Natural killer cell (primary cell): Measurements from ENCODE around the gene EEFSEC. TPM values are rescaled to one million over a fixed set of nuclear protein-coding genes. Genes with fewer than 3 reads are reported as not detected.

Experiments
- ATAC-seq, 3 donors: fragments of 150-1000 bp in 2 of 3; fragments of 200-7000 bp in 1 of 3; cut with Tn5 transposase; 1 replicate in 1 of 3; 2 replicates in 2 of 3; pipeline ENCODE4 v1.10.0; 2021; ENCODE audit warnings: mild to moderate bottlenecking in 2 of 3, moderate library complexity in 2 of 3
- DNase-seq, 2 donors: peaks; one replicate each; pipeline versions ENCODE4 v3.0.0 to v3.0.0-alpha.2; 2013 to 2021; ENCODE audit warnings: mixed read lengths in 1 of 2
- H3K27ac ChIP-seq: one replicate; pipeline ENCODE4 v1.5.1; 2013; ENCODE audit warnings: mild to moderate bottlenecking, low read length
- H3K27me3 ChIP-seq: one replicate; pipeline ENCODE4 v1.6.1; 2013; ENCODE audit warnings: low read length; ENCODE audit not compliant: control insufficient read depth, insufficient read depth
- H3K36me3 ChIP-seq: one replicate; pipeline ENCODE4 v1.6.1; 2013; ENCODE audit warnings: low read length; ENCODE audit not compliant: control insufficient read depth, insufficient read depth
- H3K4me1 ChIP-seq: one replicate; pipeline ENCODE4 v1.6.1; 2013; ENCODE audit warnings: low read length; ENCODE audit not compliant: control insufficient read depth, insufficient read depth
- H3K4me3 ChIP-seq: one replicate; pipeline ENCODE4 v1.5.1; 2013; ENCODE audit warnings: low read length
- H3K9me3 ChIP-seq: one replicate; pipeline ENCODE4 v1.6.1; 2013; ENCODE audit warnings: low read length; ENCODE audit not compliant: control insufficient read depth, insufficient read depth
- H3K27ac Mint-ChIP-seq, 2 donors: one replicate each; pipeline ENCODE4 v1.8.0; 2022; ENCODE audit warnings: mild to moderate bottlenecking in 2 of 2, mixed read lengths in 2 of 2, moderate library complexity in 1 of 2
- H3K27me3 Mint-ChIP-seq, 2 donors: one replicate each; pipeline ENCODE4 v1.8.0; 2022; ENCODE audit warnings: low read depth in 2 of 2, mixed read lengths in 2 of 2
- H3K36me3 Mint-ChIP-seq: one replicate; pipeline ENCODE4 v1.8.0; 2022; ENCODE audit warnings: mixed read lengths
- H3K4me1 Mint-ChIP-seq, 2 donors: one replicate each; pipeline ENCODE4 v1.8.0; 2022; ENCODE audit warnings: mixed read lengths in 2 of 2
- H3K4me3 Mint-ChIP-seq: one replicate; pipeline ENCODE4 v1.8.0; 2022; ENCODE audit warnings: mild to moderate bottlenecking, moderate library complexity, mixed read lengths
- H3K9me3 Mint-ChIP-seq, 2 donors: one replicate each; pipeline ENCODE4 v1.8.0; 2022; ENCODE audit warnings: mixed read lengths in 2 of 2
- WGBS: methylation state at CpG from one replicate; pipeline ENCODE4 v1.1.7; 2013; ENCODE audit warnings: missing lambda C conversion rate; ENCODE audit not compliant: insufficient coverage; 5-methylcytosine and 5-hydroxymethylcytosine counted together
- intact Hi-C: fragments of 100-400 bp; cut with micrococcal nuclease; formaldehyde crosslinking; loops from one replicate; pipeline ENCODE4 v1.14.2; 2022
- total RNA-seq, 4 donors: library from RNA; stranded (reverse); fragments of 120-200 nt in 1 of 4; gene quantifications; one replicate each; pipeline versions ENCODE4 v1.2.3 to v1.2.4, GENCODE V29; 2013 to 2022
- TF ChIP-seq, protein P1 (sequence below): fragments of 200-600 bp; IDR thresholded peaks from one replicate; pipeline ENCODE4 v1.8.0; 2022; ENCODE audit warnings: antibody characterized with exemption

EEFSEC gene
- total RNA-seq, 3 donors from 2014 or later (not counting 1 experiment from before 2014, with no cell fraction given) = 16.7 to 18.9 (median 17.6) TPM

DNA sequence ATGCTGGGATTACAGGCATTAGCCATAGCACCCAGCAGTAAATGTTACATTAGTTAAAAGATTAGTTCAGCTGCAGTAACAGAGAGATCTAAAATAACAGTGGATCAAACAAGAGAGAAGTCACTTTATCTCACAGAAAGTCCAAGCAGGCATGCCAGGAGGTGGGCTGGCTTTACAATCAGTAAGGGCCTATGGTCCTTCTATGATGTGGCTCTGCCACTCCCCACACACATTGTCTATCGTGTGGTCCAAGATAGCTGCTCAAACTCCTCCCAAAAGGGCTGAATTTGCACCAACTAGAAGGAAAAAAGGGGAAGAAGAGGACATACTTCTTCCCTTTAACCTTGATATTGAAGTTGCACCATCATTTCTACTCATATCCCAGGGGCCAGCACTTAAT is 25.0 kb upstream of the EEFSEC start:
- no peak overlapping the region for H3K4me3 ChIP-seq
- Mint-ChIP-seq H3K27me3 (no peaks in the 10 kb centered on the region), H3K4me1 (peaks cover 14 to 15% of the 10 kb centered on the region in 2 donors), H3K4me3 (no peak overlapping the region), H3K36me3 (no peaks in the 10 kb centered on the region), H3K27ac (no peak overlapping the region), H3K9me3 (peaks cover 0 to 3% of the 10 kb centered on the region in 2 donors)
- H3K27ac ChIP-seq = no peak overlapping the region
- no peaks in the 10 kb centered on the region for H3K36me3 ChIP-seq
- no peak for DNase-seq
- TF ChIP-seq, protein P1, sequence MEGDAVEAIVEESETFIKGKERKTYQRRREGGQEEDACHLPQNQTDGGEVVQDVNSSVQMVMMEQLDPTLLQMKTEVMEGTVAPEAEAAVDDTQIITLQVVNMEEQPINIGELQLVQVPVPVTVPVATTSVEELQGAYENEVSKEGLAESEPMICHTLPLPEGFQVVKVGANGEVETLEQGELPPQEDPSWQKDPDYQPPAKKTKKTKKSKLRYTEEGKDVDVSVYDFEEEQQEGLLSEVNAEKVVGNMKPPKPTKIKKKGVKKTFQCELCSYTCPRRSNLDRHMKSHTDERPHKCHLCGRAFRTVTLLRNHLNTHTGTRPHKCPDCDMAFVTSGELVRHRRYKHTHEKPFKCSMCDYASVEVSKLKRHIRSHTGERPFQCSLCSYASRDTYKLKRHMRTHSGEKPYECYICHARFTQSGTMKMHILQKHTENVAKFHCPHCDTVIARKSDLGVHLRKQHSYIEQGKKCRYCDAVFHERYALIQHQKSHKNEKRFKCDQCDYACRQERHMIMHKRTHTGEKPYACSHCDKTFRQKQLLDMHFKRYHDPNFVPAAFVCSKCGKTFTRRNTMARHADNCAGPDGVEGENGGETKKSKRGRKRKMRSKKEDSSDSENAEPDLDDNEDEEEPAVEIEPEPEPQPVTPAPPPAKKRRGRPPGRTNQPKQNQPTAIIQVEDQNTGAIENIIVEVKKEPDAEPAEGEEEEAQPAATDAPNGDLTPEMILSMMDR = no peak
- no peaks in the 10 kb centered on the region for H3K9me3 ChIP-seq
- intact Hi-C loops = no loop called here
- no peaks in the 10 kb centered on the region for H3K27me3 ChIP-seq
- WGBS = 80% methylated on average over 1 of the region's 1 CpG
- no peak for ATAC-seq
- H3K4me1 ChIP-seq = peaks cover 8% of the 10 kb centered on the region

- H3K9me3 Mint-ChIP-seq = no peaks in the 10 kb centered on the region
- no peak for ATAC-seq
- intact Hi-C loops = no loop called here
These were observed 21.2 kb upstream of the EEFSEC start for GRCh38 chr3:128131897-128132646.

GRCh38 chr3:128133273-128133883 is 19.9 kb upstream of the EEFSEC start:
- no peaks in the 10 kb centered on the region for H3K36me3 ChIP-seq
- no peak overlapping the region for H3K4me3 ChIP-seq
- peak in 2 of 3 donors; percentile 67 to 70 for ATAC-seq
- no peaks in the 10 kb centered on the region for H3K9me3 ChIP-seq
- Mint-ChIP-seq H3K36me3 (no peaks in the 10 kb centered on the region), H3K4me1 (no peaks in the 10 kb centered on the region), H3K9me3 (no peaks in the 10 kb centered on the region), H3K27ac (no peak overlapping the region), H3K27me3 (peaks cover 18 to 25% of the 10 kb centered on the region in 2 donors), H3K4me3 (no peak overlapping the region)
- no peaks in the 10 kb centered on the region for H3K4me1 ChIP-seq
- DNase-seq = peak in 1 of 2 donors; percentile 75
- WGBS = 86% methylated on average over 3 of the region's 3 CpGs
- intact Hi-C loops = loop anchor here (1.0 kb wide), 1 partner anchor 38 kb away; no protein-coding TSS in a partner anchor
- H3K27ac ChIP-seq = no peak overlapping the region
- TF ChIP-seq, protein P1 = peak; percentile 46
- peaks cover 2% of the 10 kb centered on the region for H3K27me3 ChIP-seq

More at GRCh38 chr3:128131897-128132646, 21.2 kb upstream of the EEFSEC start:
- no peaks in the 10 kb centered on the region for H3K4me1 ChIP-seq
- Mint-ChIP-seq H3K27me3 (peaks cover 8 to 12% of the 10 kb centered on the region in 2 donors), H3K27ac (no peak overlapping the region), H3K36me3 (no peaks in the 10 kb centered on the region), H3K4me3 (no peak overlapping the region), H3K4me1 (no peaks in the 10 kb centered on the region)
- no peak for DNase-seq
- H3K36me3 ChIP-seq = no peaks in the 10 kb centered on the region
- no peaks in the 10 kb centered on the region for H3K9me3 ChIP-seq
- H3K27me3 ChIP-seq = no peaks in the 10 kb centered on the region
- no peak overlapping the region for H3K27ac ChIP-seq
- H3K4me3 ChIP-seq = no peak overlapping the region
- 92% methylated on average over 7 of the region's 7 CpGs for WGBS
- TF ChIP-seq, protein P1 = no peak
